Measurements from ENCODE around the gene CACNA1D. TPM values are rescaled to one million over a fixed set of nuclear protein-coding genes. Genes with fewer than 3 reads are reported as not detected.

The CACNA1D gene
- total and polyA plus RNA-seq, 2 donors (not counting 3 experiments of a cell fraction or from before 2014, with no cell fraction given): 0.06 TPM; not detected in 1

GRCh38 chr3:53530205-53530604 is 35.8 kb downstream of the CACNA1D start:
- intact Hi-C loops (cut with micrococcal nuclease): no loop called here
- ChIA-PET POLR2A (no interaction called here), CTCF (no interaction called here)
- H3K9ac ChIP-seq (replicated peaks; ENCODE audit: extremely low read depth, insufficient read depth, low read length): no peak overlapping the region
- FAIRE-seq: no peak
- no peaks in the 10 kb centered on the region for H3K4me1 ChIP-seq (ENCODE audit: control insufficient read depth, extremely low read depth, insufficient read depth, low read length)
- TF ChIP-seq POLR2AphosphoS5 (IDR thresholded peaks at IDR 0.05; ENCODE audit: insufficient read depth, low read depth, low read length) (no peak), MYC (IDR thresholded peaks at IDR 0.05; ENCODE audit: low read depth, low read length) (no peak), FOS (IDR thresholded peaks at IDR 0.05; ENCODE audit: borderline replicate concordance, insufficient read depth, low read length) (no peak), POLR2A (IDR thresholded peaks at IDR 0.05; ENCODE audit: low read depth, low read length) (no peak), JUN (IDR thresholded peaks at IDR 0.05; ENCODE audit: borderline replicate concordance, insufficient read depth, insufficient read length, low read depth) (no peak), CTCF (IDR thresholded peaks at IDR 0.05; ENCODE audit: extremely low read depth in 1 of 2, insufficient read depth in 1 of 2, low read depth in 1 of 2, low read length in 2 of 2) (no peak), EZH2 (IDR thresholded peaks at IDR 0.05; ENCODE audit: borderline replicate concordance, low read depth, low read length, severe bottlenecking) (no peak)
- H2AFZ ChIP-seq (ENCODE audit: low read depth, low read length): no peak overlapping the region
- H3K4me2 ChIP-seq (ENCODE audit: insufficient read depth, low read length): no peak overlapping the region
- H3K4me3 ChIP-seq (replicated peaks in 1 of 3; ENCODE audit: insufficient read depth in 1 of 3, low read depth in 1 of 3, low read length in 3 of 3): no peak overlapping the region
- H3K9me3 ChIP-seq (replicated peaks; ENCODE audit: control insufficient read depth, insufficient read depth, low read length): no peaks in the 10 kb centered on the region
- H4K20me1 ChIP-seq (replicated peaks; ENCODE audit: control insufficient read depth, extremely low read depth, insufficient read depth, low read length): no peaks in the 10 kb centered on the region
- no peak overlapping the region for H3K27ac ChIP-seq (ENCODE audit: insufficient read depth, low read depth, low read length)
- dilution Hi-C loops (cut with MboI; ENCODE audit: extremely low pct_ligation_motif_present, low sequenced_read_pairs): no loop called here
- DNase-seq (ENCODE audit: low read depth, low spot score): no peak
- no TSS peak for BruUV-seq (replicated peaks)
- H3K36me3 ChIP-seq (ENCODE audit: control insufficient read depth in 2 of 2, extremely low read depth in 1 of 2, insufficient read depth in 2 of 2, low read length in 2 of 2): no peaks in the 10 kb centered on the region
- H3K79me2 ChIP-seq (ENCODE audit: control insufficient read depth, insufficient read depth, low read length): no peaks in the 10 kb centered on the region
- peaks cover 0 to 4% of the 10 kb centered on the region in 2 experiments for H3K27me3 ChIP-seq (ENCODE audit: control insufficient read depth in 2 of 2, insufficient read depth in 2 of 2, low read length in 2 of 2)
- no peaks in the 10 kb centered on the region for H3K9me1 ChIP-seq (replicated peaks; ENCODE audit: control insufficient read depth, extremely low read depth, insufficient read depth, low read length)

GRCh38 chr3:53531749-53532148 is 37.3 kb downstream of the CACNA1D start:
- no peaks in the 10 kb centered on the region for H3K36me3 ChIP-seq (ENCODE audit: control insufficient read depth in 2 of 2, extremely low read depth in 1 of 2, insufficient read depth in 2 of 2, low read length in 2 of 2)
- POLR2A ChIA-PET: no interaction called here
- no peak overlapping the region for H3K9ac ChIP-seq (replicated peaks; ENCODE audit: extremely low read depth, insufficient read depth, low read length)
- H4K20me1 ChIP-seq (replicated peaks; ENCODE audit: control insufficient read depth, extremely low read depth, insufficient read depth, low read length): no peaks in the 10 kb centered on the region
- H2AFZ ChIP-seq (ENCODE audit: low read depth, low read length): no peak overlapping the region
- no peaks in the 10 kb centered on the region for H3K4me1 ChIP-seq (ENCODE audit: control insufficient read depth, extremely low read depth, insufficient read depth, low read length)
- H3K9me1 ChIP-seq (replicated peaks; ENCODE audit: control insufficient read depth, extremely low read depth, insufficient read depth, low read length): no peaks in the 10 kb centered on the region
- no peak overlapping the region for H3K27ac ChIP-seq (ENCODE audit: insufficient read depth, low read depth, low read length)
- CTCF ChIA-PET: no interaction called here
- no peaks in the 10 kb centered on the region for H3K79me2 ChIP-seq (ENCODE audit: control insufficient read depth, insufficient read depth, low read length)
- TF ChIP-seq POLR2A (IDR thresholded peaks at IDR 0.05; ENCODE audit: low read depth, low read length): no peak
- TF ChIP-seq GATA2 (IDR thresholded peaks at IDR 0.05; ENCODE audit: insufficient read depth, insufficient read length, low read depth, low read length): no peak
- TF ChIP-seq MAX (IDR thresholded peaks at IDR 0.05; ENCODE audit: insufficient read depth, insufficient read length): no peak
- no peak for TF ChIP-seq JUN (IDR thresholded peaks at IDR 0.05; ENCODE audit: borderline replicate concordance, insufficient read depth, insufficient read length, low read depth)
- TF ChIP-seq CTCF (IDR thresholded peaks at IDR 0.05; ENCODE audit: extremely low read depth in 1 of 2, insufficient read depth in 1 of 2, low read depth in 1 of 2, low read length in 2 of 2): no peak
- TF ChIP-seq EZH2 (IDR thresholded peaks at IDR 0.05; ENCODE audit: borderline replicate concordance, low read depth, low read length, severe bottlenecking): no peak
- no peak for TF ChIP-seq FOS (IDR thresholded peaks at IDR 0.05; ENCODE audit: borderline replicate concordance, insufficient read depth, low read length)
- no peak for TF ChIP-seq POLR2AphosphoS5 (IDR thresholded peaks at IDR 0.05; ENCODE audit: insufficient read depth, low read depth, low read length)
- no peak overlapping the region for H3K4me2 ChIP-seq (ENCODE audit: insufficient read depth, low read length)
- DNase-seq (ENCODE audit: low read depth, low spot score) (no peak), FAIRE-seq (no peak)
- H3K4me3 ChIP-seq (replicated peaks in 1 of 3; ENCODE audit: insufficient read depth in 1 of 3, low read depth in 1 of 3, low read length in 3 of 3): no peak overlapping the region
- dilution Hi-C loops (cut with MboI; ENCODE audit: extremely low pct_ligation_motif_present, low sequenced_read_pairs) (no loop called here), intact Hi-C loops (cut with micrococcal nuclease) (no loop called here)
- BruUV-seq (replicated peaks): no TSS peak
- no peaks in the 10 kb centered on the region for H3K9me3 ChIP-seq (replicated peaks; ENCODE audit: control insufficient read depth, insufficient read depth, low read length)
- peaks cover 4 to 7% of the 10 kb centered on the region in 2 experiments for H3K27me3 ChIP-seq (ENCODE audit: control insufficient read depth in 2 of 2, insufficient read depth in 2 of 2, low read length in 2 of 2)
